Rectal smooth muscle tissue (tissue), 1 donor: Measurements from ENCODE around the gene IFI35.
"Not testable (repeated sequence)": the region's sequence is repeated elsewhere in the genome, so short reads cannot be mapped to it uniquely, and the experiment has no call there.

Experiments used
- H3K27ac ChIP-seq: one replicate; pipeline ENCODE4 v1.7.0; 2013; ENCODE audit warnings: low read depth, low read length, inconsistent platforms
- H3K27me3 ChIP-seq: one replicate; pipeline ENCODE4 v1.7.0; 2013; ENCODE audit warnings: low read length; ENCODE audit not compliant: control insufficient read depth, insufficient read depth
- H3K36me3 ChIP-seq: one replicate; pipeline ENCODE4 v1.7.0; 2013; ENCODE audit warnings: low read length; ENCODE audit not compliant: control insufficient read depth, insufficient read depth
- H3K4me1 ChIP-seq: one replicate; pipeline ENCODE4 v1.7.0; 2013; ENCODE audit warnings: low read length; ENCODE audit not compliant: control insufficient read depth, insufficient read depth
- H3K4me3 ChIP-seq: one replicate; pipeline ENCODE4 v1.7.0; 2013; ENCODE audit warnings: low read length
- H3K9ac ChIP-seq: one replicate; pipeline ENCODE4 v1.7.0; 2013; ENCODE audit warnings: low read length

Gene IFI35

DNA sequence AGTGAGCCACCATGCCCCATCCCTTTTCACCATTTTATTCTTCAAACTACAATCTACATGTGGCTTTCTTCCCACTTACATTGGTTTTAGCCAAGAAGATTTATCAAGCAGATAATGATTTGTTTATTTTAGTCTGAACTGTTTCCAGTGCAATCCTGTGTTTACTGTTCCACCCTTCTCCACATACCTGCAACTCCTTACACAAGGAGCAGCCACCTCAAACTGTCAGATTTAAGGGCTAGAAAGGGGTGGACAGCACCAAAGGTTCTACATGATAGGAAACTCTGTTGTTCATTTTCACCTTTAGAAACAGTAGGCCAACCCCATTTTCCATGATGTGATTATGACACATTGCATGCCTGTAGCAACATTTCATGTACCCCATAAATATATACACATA, 24.3 kb upstream of the IFI35 start:
- Histone ChIP-seq H3K9ac (no peak overlapping the region), H3K4me1 (peaks cover 15% of the 10 kb centered on the region), H3K36me3 (peaks cover 2% of the 10 kb centered on the region), H3K27ac (no peak overlapping the region), H3K4me3 (no peak overlapping the region), H3K27me3 (no peaks in the 10 kb centered on the region)

DNA sequence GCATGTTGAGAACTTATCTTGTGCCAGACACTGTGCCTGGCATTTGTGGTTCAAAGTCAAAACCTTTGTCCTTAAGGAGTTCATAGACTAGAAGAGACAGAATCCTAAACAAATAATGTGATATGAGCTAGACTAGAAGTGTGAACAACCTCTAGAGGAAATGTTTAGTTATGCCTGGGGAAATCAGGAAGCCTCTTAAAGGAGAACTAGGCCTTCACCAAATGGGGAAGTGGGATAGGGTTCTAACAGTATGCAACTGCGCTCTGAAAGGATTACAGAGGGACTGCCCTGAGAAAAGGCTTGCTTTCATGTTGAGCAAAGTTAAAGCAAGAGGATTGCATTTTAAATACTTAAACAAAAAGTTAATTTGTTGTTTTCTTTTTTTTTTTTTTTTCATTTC, 21.4 kb upstream of the IFI35 start:
- H3K4me3 ChIP-seq, result no peak overlapping the region
- H3K27me3 ChIP-seq, result no peaks in the 10 kb centered on the region
- H3K9ac ChIP-seq, result no peak overlapping the region
- peaks cover 8% of the 10 kb centered on the region for H3K4me1 ChIP-seq
- H3K27ac ChIP-seq, result no peak overlapping the region
- peaks cover 12% of the 10 kb centered on the region for H3K36me3 ChIP-seq

DNA sequence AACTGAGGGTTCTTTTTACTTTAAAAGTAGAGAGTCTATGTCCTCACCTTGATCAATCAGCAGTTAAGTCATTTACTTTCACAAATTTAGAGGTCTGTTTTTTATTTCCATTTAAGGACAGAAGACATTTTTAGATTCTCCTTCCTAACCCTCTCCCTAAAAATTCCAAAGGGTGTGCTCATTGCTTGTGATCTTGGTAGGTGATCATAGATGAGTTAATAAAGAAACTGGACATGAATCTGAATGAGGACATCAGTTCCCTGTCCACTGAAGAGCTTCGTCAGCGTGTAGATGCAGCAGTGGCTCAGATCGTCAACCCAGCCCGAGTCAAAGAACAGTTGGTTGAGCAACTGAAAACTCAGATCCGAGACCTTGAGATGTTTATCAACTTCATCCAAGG, 17.4 kb upstream of the IFI35 start:
- Histone ChIP-seq H3K9ac (no peak overlapping the region), H3K4me3 (no peak overlapping the region), H3K27ac (no peak overlapping the region), H3K4me1 (no peaks in the 10 kb centered on the region), H3K27me3 (no peaks in the 10 kb centered on the region), H3K36me3 (peaks cover 34% of the 10 kb centered on the region)

DNA sequence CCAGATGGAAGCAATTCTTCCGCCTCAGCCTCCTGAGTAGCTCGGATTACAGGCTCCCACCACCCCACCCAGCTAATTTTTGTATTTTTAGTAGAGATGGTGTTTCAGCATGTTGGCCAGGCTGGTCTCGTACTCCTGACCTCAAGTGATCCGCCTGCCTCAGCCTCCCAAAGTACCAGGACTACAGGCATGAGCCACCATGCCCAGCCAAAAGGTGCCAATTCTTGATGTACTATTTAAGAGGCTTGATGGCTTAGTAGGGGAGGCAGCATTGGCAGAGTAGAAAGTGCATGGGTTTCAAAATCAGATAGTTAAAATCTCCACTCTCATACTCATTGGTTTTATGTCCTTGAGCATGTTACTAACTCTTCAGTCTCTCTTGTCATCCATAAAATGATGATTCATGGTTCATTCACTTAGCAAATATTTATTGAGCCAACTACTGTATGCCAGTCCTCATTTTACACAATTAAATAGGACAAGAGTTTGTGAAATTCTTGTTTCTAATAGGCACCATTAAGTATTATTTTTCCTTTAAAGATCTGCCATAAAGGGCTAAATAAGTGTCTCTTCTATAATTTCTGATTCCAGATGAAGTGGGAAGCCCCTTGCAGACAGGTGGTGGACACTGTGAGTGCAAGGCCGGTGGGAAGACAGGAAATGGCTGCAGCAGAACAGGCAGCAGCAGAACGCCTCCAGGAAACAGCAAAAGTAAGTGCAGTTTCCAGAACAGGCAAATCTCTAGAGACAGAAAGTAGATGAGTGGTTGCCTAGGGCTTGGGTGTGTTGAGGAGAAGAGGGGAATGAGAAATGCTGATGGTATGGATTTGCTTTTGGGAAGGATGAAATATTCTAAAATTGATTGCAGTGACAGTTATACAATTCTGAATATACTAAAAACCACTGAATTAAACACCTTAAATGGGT, 16.6 kb upstream of the IFI35 start:
- Histone ChIP-seq H3K4me1 (no peaks in the 10 kb centered on the region), H3K27me3 (no peaks in the 10 kb centered on the region), H3K4me3 (no peak overlapping the region), H3K27ac (no peak overlapping the region), H3K9ac (no peak overlapping the region), H3K36me3 (peaks cover 34% of the 10 kb centered on the region)

DNA sequence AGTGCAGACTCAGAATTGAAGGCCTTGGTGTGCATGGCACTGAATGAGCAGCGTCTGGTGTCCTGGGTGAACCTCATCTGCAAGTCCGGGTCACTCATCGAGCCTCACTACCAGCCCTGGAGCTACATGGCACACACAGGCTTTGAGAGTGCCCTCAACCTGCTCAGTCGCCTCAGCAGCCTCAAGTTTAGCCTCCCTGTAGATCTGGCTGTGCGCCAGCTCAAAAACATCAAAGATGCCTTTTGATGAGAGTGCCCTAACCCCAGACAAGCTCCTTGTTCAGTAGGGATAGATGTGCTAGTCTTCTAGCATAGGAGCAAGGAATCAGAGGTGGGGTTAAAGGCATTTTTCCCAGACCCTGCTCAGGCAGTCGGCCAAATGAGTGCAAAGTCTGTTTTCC, 15.1 kb upstream of the IFI35 start:
- H3K4me1 ChIP-seq, result no peaks in the 10 kb centered on the region
- H3K4me3 ChIP-seq, result no peak overlapping the region
- no peak overlapping the region for H3K9ac ChIP-seq
- H3K27me3 ChIP-seq, result no peaks in the 10 kb centered on the region
- H3K27ac ChIP-seq, result no peak overlapping the region
- peaks cover 34% of the 10 kb centered on the region for H3K36me3 ChIP-seq

DNA sequence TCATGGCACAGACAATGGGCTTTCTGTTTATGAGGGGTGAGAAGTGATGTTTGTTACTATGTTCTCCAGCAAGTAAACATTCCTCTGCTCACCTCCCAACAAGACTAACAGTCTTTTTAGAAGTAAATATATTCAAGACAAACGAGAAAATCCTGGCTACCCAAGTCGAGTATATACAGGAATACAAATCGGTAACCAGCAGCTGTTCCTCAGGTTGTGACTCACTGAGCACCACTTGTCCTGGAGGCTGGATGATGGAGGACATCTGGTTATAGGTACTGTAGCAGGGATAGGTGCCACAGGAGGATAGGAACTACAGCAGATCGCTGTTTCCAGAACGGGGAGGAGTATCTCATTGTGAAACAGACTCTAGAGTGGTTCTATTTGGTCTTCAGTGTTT, 13.7 kb upstream of the IFI35 start:
- Histone ChIP-seq H3K9ac (no peak overlapping the region), H3K27ac (no peak overlapping the region), H3K27me3 (no peaks in the 10 kb centered on the region), H3K36me3 (peaks cover 30% of the 10 kb centered on the region), H3K4me3 (no peak overlapping the region), H3K4me1 (peaks cover 7% of the 10 kb centered on the region)

DNA sequence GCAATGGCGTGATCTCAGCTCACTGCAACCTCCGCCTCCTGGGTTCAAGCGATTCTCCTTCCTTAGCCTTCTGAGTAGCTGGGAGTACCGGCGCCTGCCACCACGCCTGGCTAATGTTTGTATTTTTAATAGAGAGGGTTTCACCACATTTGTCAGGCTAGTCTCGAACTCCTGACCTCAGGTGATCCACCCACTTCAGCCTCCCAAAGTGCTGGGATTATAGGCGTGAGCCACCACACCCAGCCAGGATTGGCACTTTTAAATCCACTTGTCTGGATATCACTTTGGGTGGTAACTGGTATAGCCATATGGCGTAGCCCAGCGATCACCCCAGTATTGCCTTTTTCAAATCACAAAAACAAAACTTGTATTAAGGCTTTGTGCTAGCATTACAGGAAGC, 12.7 kb upstream of the IFI35 start:
- not testable (repeated sequence) for H3K27ac ChIP-seq, H3K27me3 ChIP-seq
- H3K36me3 ChIP-seq, result peaks cover 29% of the 10 kb centered on the region

DNA sequence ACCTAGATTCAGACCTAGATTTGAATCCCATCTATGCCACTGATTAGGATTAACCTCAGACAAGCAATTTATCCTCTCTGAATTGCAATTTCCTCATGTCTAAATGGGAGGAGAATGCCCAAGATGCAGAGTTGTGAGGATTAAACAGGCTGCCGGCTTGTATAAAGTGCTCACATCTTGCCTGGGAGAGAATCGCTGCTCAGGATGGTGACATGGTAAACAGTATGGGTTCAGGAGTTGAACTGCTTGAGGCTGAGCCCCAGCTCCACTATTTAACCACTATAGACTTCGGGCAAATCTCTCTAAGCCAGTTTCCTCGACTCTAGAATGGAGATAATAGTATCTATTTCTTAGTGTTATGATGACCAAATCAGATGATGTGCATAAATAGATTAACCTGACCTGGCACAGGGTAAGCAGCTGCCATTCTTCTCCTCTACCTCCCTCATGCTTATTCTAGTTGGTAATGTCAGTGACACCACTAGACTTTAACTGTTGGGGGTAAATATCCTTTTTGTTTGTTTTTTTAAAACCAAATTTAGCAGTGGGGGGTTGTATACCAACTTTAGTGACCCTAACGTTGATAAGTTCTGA, 9.1 kb upstream of the IFI35 start:
- H3K27ac ChIP-seq, result peak overlapping the region; percentile 77
- H3K9ac ChIP-seq, result peak overlapping the region; percentile 12
- H3K36me3 ChIP-seq, result peaks cover 19% of the 10 kb centered on the region
- H3K27me3 ChIP-seq, result no peaks in the 10 kb centered on the region
- peak overlapping the region; percentile 44 for H3K4me3 ChIP-seq
- peaks cover 14% of the 10 kb centered on the region for H3K4me1 ChIP-seq

More for the DNA sequence above, 12.7 kb upstream of the IFI35 start:
- H3K4me3 ChIP-seq, H3K4me1 ChIP-seq, H3K9ac ChIP-seq: not testable (repeated sequence)

DNA sequence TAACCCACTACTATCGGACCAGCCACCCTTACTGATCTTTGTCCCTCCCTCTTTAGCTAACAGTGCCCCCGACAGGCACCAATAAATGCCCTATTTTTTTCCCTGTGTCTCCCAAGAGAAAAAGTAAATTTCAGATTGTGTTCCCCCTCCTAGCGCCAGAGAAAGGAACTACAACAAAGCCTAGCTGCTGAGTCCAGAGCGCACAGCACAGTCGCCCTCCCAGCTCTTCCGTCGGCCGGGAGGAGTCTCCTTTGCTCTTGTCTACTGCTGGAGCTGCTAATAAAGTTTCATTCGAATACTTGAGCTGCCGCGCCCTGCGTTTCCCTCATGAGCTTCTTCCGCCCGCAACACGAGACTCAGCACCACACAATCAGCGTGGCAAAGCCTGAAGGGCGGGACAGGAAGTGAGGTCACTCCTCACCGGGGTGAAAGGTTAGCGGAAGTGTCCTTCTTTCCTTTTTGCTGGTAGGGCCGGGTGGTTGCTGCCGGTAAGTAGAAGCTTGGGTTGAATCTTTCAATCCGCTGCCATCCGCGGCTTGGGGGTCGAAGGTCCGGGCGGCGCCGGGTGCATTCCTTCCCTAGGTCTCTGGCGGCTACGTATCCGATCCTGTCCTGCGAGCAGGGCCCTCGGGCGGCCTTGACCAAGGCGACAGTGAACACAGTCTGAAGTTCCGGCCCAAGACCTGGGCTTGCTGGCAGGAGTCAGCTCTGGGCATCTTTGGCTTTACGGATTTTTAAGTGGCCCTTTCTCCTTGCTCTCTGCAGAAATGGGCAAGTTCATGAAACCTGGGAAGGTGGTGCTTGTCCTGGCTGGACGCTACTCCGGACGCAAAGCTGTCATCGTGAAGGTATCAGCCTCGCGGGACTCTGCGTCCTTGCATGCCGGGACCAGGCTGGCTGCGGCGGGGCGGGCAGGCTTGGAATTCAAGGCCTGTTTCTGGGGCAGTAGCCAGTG, 8.3 kb upstream of the IFI35 start, which contains the start of gene RPL27:
TSS of gene RPL27 (plus strand) at position 436 of the 955 bp plus-strand sequence. CDS start at position 768, 332 bp downstream.
- H3K36me3 ChIP-seq, result peaks cover 14% of the 10 kb centered on the region

DNA sequence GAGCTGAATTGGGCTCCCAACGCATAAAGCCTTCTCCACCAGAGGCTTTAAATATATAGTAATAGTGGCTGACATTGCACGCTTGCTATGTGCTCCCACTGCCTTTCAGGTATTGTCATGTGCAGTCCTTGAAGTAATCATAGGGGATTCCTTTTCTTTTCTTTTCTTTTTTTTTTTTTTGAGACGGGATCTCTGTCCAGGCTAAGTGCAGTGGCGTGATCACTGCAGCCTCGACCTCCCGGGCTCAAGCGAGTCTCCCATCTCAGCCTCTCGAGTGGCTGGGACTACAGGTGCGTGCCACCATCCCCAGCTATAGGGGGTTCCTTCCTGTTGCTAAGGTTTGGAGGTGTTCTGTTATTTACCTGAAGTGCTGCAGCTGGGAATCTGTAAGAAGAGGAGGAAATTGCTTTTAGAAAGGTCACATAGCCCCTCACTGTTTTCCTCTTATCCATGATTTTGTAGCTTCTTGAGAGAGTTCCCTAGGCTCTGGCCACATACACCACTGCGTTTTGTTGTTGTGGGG, 7.5 kb upstream of the IFI35 start:
- H3K4me1 ChIP-seq, result peaks cover 14% of the 10 kb centered on the region
- H3K9ac ChIP-seq, result peak overlapping the region; percentile 91
- peaks cover 19% of the 10 kb centered on the region for H3K36me3 ChIP-seq

More for the DNA sequence above, 8.3 kb upstream of the IFI35 start, which contains the start of gene RPL27:
- H3K27me3 ChIP-seq, result no peaks in the 10 kb centered on the region
- peak within 1 kb of the TSS; percentile 85 for H3K27ac ChIP-seq
- peak within 1 kb of the TSS; percentile 82 for H3K4me3 ChIP-seq
- H3K9ac ChIP-seq, result peak within 1 kb of the TSS; percentile 91
- peaks cover 14% of the 10 kb centered on the region for H3K4me1 ChIP-seq

DNA sequence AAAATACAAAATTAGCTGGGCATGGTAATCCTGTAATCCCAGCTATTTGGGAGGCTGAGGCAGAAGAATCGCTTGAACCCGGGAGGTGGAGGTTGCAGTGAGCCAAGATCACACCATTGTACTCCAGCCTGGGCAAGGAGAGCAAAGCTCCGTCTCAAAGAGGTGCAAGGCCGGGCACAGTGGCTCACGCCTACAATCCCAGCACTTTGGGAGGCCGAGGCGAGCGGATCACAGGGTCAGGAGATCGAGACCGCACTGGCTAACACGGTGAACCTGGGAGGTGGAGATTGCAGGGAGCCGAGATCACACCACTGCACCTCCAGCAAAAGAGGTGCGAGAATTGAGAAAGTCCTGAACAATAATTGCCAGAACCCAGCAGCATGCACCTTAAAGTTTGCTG, 5.7 kb upstream of the IFI35 start:
- not testable (repeated sequence) for H3K9ac ChIP-seq, H3K27me3 ChIP-seq, H3K27ac ChIP-seq, H3K4me3 ChIP-seq
- peaks cover 14% of the 10 kb centered on the region for H3K4me1 ChIP-seq
- H3K36me3 ChIP-seq, result peaks cover 19% of the 10 kb centered on the region

More for the DNA sequence above, 7.5 kb upstream of the IFI35 start:
- Histone ChIP-seq H3K4me3 (peak overlapping the region; percentile 82), H3K27ac (peak overlapping the region; percentile 85), H3K27me3 (no peaks in the 10 kb centered on the region)
